Measurements from ENCODE around the gene KDM8.

Gene KDM8

DNA sequence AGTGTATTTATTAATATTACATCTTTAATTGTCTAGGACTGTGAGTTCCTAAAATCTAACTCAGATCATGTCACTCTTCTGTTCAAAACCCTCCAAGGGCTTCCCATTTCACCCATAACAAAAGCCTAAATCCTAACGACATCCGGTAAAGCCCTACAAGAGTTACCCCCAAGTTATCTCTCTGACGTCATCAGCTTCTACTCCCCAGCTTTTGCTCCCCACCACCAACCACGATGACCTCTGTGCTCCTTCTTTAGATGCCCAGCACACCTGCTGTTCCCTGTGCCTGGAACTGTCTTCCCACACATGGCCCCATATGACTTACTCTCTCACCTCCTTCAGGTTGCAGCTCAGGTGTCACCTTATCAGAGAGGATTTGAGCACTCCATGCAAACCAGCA lies 6.3 kb upstream of the KDM8 start:
- Histone ChIP-seq H3F3A (ENCODE audit: low read depth) (no peaks in the 10 kb centered on the region), H3K4me2 (ENCODE audit: low read depth, low read length, poor library complexity, severe bottlenecking) (no peak overlapping the region), H3K9ac (ENCODE audit: low read depth, low read length, poor library complexity, severe bottlenecking) (no peak overlapping the region), H3K36me3 (ENCODE audit: insufficient read depth, low read length) (no peaks in the 10 kb centered on the region), H3K79me2 (ENCODE audit: insufficient read depth, low read length) (no peaks in the 10 kb centered on the region), H3K27me3 (ENCODE audit: insufficient read depth, low read length, poor library complexity, severe bottlenecking) (no peaks in the 10 kb centered on the region), H3K4me3 (ENCODE audit: low read length, poor library complexity, severe bottlenecking) (no peak overlapping the region), H3K9me2 (replicated peaks; ENCODE audit: low read depth, low read length) (no peaks in the 10 kb centered on the region), H3K4me1 (ENCODE audit: insufficient read depth, low read length, poor library complexity, severe bottlenecking) (peaks cover 13% of the 10 kb centered on the region), H4K20me1 (ENCODE audit: insufficient read depth, low read length, poor library complexity, severe bottlenecking) (no peaks in the 10 kb centered on the region), H3K9me3 (ENCODE audit: insufficient read depth, low read depth, low read length) (no peaks in the 10 kb centered on the region), H2AFZ (ENCODE audit: low read length) (no peak overlapping the region)
- TF ChIP-seq, protein P1, sequence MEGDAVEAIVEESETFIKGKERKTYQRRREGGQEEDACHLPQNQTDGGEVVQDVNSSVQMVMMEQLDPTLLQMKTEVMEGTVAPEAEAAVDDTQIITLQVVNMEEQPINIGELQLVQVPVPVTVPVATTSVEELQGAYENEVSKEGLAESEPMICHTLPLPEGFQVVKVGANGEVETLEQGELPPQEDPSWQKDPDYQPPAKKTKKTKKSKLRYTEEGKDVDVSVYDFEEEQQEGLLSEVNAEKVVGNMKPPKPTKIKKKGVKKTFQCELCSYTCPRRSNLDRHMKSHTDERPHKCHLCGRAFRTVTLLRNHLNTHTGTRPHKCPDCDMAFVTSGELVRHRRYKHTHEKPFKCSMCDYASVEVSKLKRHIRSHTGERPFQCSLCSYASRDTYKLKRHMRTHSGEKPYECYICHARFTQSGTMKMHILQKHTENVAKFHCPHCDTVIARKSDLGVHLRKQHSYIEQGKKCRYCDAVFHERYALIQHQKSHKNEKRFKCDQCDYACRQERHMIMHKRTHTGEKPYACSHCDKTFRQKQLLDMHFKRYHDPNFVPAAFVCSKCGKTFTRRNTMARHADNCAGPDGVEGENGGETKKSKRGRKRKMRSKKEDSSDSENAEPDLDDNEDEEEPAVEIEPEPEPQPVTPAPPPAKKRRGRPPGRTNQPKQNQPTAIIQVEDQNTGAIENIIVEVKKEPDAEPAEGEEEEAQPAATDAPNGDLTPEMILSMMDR (conservative IDR thresholded peaks at IDR 0.05; ENCODE audit: low read length), result no peak
- TF ChIP-seq EZH2phosphoT487 (IDR thresholded peaks at IDR 0.05; ENCODE audit: borderline replicate concordance), result no peak

DNA sequence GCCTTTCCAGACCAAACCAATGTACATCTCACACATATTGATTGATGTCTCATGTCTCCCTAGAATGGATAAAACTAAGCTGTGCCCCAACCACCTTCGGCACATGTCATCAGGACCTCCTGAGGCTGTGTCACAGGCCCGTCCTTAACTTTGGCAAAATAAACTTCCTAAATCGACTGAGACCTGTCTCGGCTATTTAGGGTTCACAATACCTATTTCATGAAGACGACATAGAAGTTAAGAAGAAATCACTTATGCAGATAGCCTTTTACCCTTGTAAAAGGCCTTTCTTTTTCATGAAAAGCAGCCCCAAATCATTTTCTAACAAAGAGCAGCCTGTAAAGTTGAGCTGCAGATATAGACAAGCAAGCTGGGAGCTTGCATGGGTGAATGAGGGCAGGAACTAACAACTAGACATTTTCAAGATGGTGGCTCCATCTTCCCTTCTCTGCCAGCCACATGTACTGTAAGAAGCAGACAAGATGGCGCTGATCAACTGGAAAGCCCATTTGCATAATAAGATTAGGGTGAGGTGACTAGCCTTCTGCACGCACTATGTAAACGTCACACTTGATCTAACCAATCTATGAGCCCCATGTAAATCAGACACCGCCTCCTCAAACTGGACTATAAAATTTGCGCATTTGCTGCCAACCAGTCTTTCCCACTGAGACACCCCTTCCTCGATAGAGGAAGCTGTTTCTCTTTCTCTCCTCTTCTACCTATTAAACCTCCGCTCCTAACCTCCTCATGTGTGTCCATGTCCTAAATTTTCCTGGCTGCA lies 4.7 kb upstream of the KDM8 start:
- Histone ChIP-seq H3K27me3 (ENCODE audit: insufficient read depth, low read length, poor library complexity, severe bottlenecking) (no peaks in the 10 kb centered on the region), H3K9me3 (ENCODE audit: insufficient read depth, low read depth, low read length) (no peaks in the 10 kb centered on the region), H3K4me2 (ENCODE audit: low read depth, low read length, poor library complexity, severe bottlenecking) (peak overlapping the region; percentile 45), H3K9me2 (replicated peaks; ENCODE audit: low read depth, low read length) (no peaks in the 10 kb centered on the region), H3K4me1 (ENCODE audit: insufficient read depth, low read length, poor library complexity, severe bottlenecking) (peaks cover 20% of the 10 kb centered on the region), H3K36me3 (ENCODE audit: insufficient read depth, low read length) (no peaks in the 10 kb centered on the region), H3K9ac (ENCODE audit: low read depth, low read length, poor library complexity, severe bottlenecking) (peak overlapping the region; percentile 62), H3K4me3 (ENCODE audit: low read length, poor library complexity, severe bottlenecking) (peak overlapping the region; percentile 9), H3K79me2 (ENCODE audit: insufficient read depth, low read length) (no peaks in the 10 kb centered on the region), H3F3A (ENCODE audit: low read depth) (no peaks in the 10 kb centered on the region), H2AFZ (ENCODE audit: low read length) (peak overlapping the region; percentile 81; the same call in 1 of the 2 replicates), H4K20me1 (ENCODE audit: insufficient read depth, low read length, poor library complexity, severe bottlenecking) (no peaks in the 10 kb centered on the region)
- TF ChIP-seq EZH2phosphoT487 (IDR thresholded peaks at IDR 0.05; ENCODE audit: borderline replicate concordance), result no peak
- TF ChIP-seq, protein P1 (conservative IDR thresholded peaks at IDR 0.05; ENCODE audit: low read length), result no peak

DNA sequence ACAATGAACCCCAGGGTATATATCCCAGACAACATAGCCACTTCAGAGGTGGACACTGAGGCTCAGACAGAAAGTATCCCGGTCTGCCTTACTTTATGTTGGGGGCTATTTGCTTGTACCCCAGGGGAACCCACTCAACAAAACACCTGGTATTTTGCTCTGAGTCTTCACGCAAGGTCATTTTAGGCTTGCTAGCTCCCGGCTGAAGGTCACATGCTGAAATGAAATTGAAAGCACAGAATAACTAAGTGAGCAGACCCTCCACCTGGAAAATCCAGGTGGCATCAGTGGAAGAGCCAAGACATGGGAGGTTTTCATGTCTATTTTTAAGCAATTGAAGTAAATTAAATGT lies 4.1 kb upstream of the KDM8 start:
- peak overlapping the region; percentile 81; the same call in 1 of the 2 replicates for H2AFZ ChIP-seq (ENCODE audit: low read length)
- H3K36me3 ChIP-seq (ENCODE audit: insufficient read depth, low read length), result no peaks in the 10 kb centered on the region
- no peaks in the 10 kb centered on the region for H4K20me1 ChIP-seq (ENCODE audit: insufficient read depth, low read length, poor library complexity, severe bottlenecking)
- H3F3A ChIP-seq (ENCODE audit: low read depth), result no peaks in the 10 kb centered on the region
- H3K4me2 ChIP-seq (ENCODE audit: low read depth, low read length, poor library complexity, severe bottlenecking), result peak overlapping the region; percentile 45
- H3K4me3 ChIP-seq (ENCODE audit: low read length, poor library complexity, severe bottlenecking), result peak overlapping the region; percentile 9
- no peaks in the 10 kb centered on the region for H3K9me3 ChIP-seq (ENCODE audit: insufficient read depth, low read depth, low read length)
- H3K79me2 ChIP-seq (ENCODE audit: insufficient read depth, low read length), result peaks cover 2% of the 10 kb centered on the region
- H3K9ac ChIP-seq (ENCODE audit: low read depth, low read length, poor library complexity, severe bottlenecking), result peak overlapping the region; percentile 62
- TF ChIP-seq EZH2phosphoT487 (IDR thresholded peaks at IDR 0.05; ENCODE audit: borderline replicate concordance), result no peak
- TF ChIP-seq, protein P1 (conservative IDR thresholded peaks at IDR 0.05; ENCODE audit: low read length), result no peak
- H3K4me1 ChIP-seq (ENCODE audit: insufficient read depth, low read length, poor library complexity, severe bottlenecking), result peaks cover 20% of the 10 kb centered on the region
- H3K9me2 ChIP-seq (replicated peaks; ENCODE audit: low read depth, low read length), result no peaks in the 10 kb centered on the region
- H3K27me3 ChIP-seq (ENCODE audit: insufficient read depth, low read length, poor library complexity, severe bottlenecking), result no peaks in the 10 kb centered on the region
